ENCODE results near the gene SMCO4.

Gene SMCO4

DNA sequence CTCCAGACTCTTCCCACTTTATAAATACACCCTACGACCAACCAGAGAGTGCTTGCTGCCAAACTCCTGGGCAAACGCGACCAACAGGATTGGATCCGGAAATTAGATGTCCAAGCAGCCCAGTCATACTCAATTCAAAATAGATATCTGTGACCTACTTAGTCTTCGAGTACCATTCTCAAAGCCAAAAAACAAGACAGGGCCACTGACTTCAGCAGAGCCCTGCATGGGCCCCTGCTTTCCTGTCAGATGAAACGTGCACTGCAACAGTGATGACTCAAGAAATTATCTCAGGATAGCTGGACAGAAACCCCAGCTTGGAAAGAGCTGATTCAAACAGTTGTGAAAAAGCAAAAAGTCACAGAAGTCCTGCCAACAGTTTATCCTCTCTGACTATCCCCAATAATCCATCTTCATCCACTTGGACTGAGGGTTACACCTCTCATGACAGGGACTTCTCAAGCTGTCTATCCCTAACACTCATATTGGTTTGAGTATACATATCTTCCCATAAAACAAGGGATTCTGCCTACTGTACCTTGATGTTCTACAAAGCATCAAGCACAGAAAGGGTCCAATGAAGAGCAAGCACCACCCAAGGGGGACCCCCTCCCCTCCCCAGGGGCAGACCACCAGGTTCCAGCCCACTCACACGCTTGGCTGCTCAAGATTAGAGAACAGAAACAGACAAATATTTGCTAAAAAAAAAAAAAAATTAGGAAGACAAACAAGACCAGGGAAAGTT lies 17.4 kb downstream of the SMCO4 start:
- FAIRE-seq (peak; percentile 86), DNase-seq (ENCODE audit: insufficient read length) (no peak)
- TF ChIP-seq POLR2AphosphoS5 (IDR thresholded peaks at IDR 0.05; ENCODE audit: low read depth, low read length) (no peak), TAF1 (IDR thresholded peaks at IDR 0.05; ENCODE audit: borderline replicate concordance, low read depth, low read length) (no peak), POLR2A (IDR thresholded peaks at IDR 0.05; ENCODE audit: low read depth, low read length) (no peak)

DNA sequence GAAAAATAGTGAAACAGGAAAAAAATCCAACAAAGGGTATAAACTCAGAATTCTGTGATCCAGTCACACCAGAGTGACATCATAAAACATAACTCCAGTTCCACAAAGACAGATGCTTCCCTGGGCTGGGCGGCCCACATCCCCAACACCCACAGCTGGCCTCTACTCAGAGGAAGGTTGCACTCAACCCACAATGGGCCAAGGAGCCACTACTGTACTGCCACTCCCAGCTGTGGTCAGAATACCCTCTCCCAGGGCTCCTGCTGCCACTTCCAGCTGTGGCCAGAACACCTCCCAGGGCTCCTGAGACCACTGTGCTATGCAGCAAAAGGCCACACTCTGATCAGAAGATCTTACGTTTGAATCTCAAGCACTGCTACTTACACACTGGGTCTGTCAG lies 18.3 kb downstream of the SMCO4 start:
- TF ChIP-seq POLR2A (IDR thresholded peaks at IDR 0.05; ENCODE audit: low read depth, low read length) (no peak), TAF1 (IDR thresholded peaks at IDR 0.05; ENCODE audit: borderline replicate concordance, low read depth, low read length) (no peak), POLR2AphosphoS5 (IDR thresholded peaks at IDR 0.05; ENCODE audit: low read depth, low read length) (no peak)
- FAIRE-seq: no peak

GRCh38 chr11:93524173-93524536 lies 19.0 kb downstream of the SMCO4 start:
- DNase-seq (ENCODE audit: insufficient read length) (no peak), FAIRE-seq (peak; percentile 88)
- TF ChIP-seq TAF1 (IDR thresholded peaks at IDR 0.05; ENCODE audit: borderline replicate concordance, low read depth, low read length) (no peak), POLR2A (IDR thresholded peaks at IDR 0.05; ENCODE audit: low read depth, low read length) (no peak), POLR2AphosphoS5 (IDR thresholded peaks at IDR 0.05; ENCODE audit: low read depth, low read length) (no peak)

More for the DNA sequence above, 18.3 kb downstream of the SMCO4 start:
- DNase-seq (ENCODE audit: insufficient read length): no peak

DNA sequence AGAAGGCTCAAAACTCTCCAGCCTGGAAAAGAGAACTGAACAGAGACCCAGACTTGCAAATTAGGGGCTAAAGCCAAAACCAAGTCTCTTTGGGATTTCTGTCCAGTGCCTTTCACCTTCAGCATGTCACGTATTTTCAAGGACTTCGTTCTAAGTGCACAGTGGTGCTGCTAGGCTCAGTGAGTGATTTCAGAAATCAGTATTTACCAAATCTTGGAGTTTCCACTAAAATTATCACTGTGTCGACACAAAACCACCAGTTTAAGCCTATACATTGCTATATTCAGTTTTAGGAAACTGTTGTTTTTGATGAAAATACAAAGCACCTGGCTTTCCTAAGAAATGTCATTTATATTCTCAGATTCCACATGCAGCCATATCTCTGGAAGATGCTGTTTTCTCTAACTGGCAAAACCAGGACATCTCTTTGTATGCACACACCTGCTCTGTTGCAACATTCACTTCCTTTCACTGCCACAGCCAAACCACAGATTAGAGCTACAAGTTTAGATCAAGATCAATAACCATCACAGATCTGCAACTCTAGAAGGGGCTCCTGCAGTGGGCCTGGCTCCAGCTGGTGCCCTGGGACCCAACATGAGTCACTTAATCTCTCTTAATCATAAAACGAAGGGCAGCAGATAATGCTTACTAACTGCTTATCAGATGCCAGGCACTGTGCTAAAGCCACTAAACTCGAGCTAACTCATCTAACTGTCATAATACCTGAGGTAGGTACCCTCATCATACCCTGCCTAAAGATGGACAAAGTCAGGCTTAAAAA lies 22.3 kb downstream of the SMCO4 start:
- no peak for TF ChIP-seq POLR2A (IDR thresholded peaks at IDR 0.05; ENCODE audit: low read depth, low read length)
- TF ChIP-seq POLR2AphosphoS5 (IDR thresholded peaks at IDR 0.05; ENCODE audit: low read depth, low read length): no peak
- no peak for TF ChIP-seq TAF1 (IDR thresholded peaks at IDR 0.05; ENCODE audit: borderline replicate concordance, low read depth, low read length)
- FAIRE-seq (peak; percentile 77), DNase-seq (ENCODE audit: insufficient read length) (no peak)

DNA sequence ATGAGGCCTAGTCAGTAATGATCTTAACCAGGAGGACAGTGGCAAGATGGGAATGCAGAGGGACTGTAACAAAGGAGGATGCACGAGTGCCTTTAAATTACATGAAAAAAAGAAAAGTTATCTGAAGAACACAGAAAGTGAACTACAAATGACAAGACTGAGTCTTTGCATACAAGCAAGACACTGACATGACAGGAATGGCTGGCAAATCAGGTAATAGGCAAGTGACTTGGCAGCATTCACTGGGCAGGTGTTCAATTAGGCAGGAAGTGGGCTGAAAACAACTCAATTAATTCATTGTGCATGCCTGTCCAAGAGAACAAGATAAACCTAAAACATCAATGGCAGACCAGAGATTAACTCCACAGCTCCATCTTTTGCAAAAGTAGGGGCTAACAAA lies 24.0 kb downstream of the SMCO4 start:
- TF ChIP-seq POLR2A (IDR thresholded peaks at IDR 0.05; ENCODE audit: low read depth, low read length) (no peak), POLR2AphosphoS5 (IDR thresholded peaks at IDR 0.05; ENCODE audit: low read depth, low read length) (no peak), TAF1 (IDR thresholded peaks at IDR 0.05; ENCODE audit: borderline replicate concordance, low read depth, low read length) (no peak)
- FAIRE-seq (peak; percentile 60), DNase-seq (ENCODE audit: insufficient read length) (no peak)

GRCh38 chr11:93518081-93518480 lies 25.1 kb downstream of the SMCO4 start:
- TF ChIP-seq TAF1 (IDR thresholded peaks at IDR 0.05; ENCODE audit: borderline replicate concordance, low read depth, low read length) (no peak), POLR2A (IDR thresholded peaks at IDR 0.05; ENCODE audit: low read depth, low read length) (no peak), POLR2AphosphoS5 (IDR thresholded peaks at IDR 0.05; ENCODE audit: low read depth, low read length) (no peak)
- FAIRE-seq: no peak

DNA sequence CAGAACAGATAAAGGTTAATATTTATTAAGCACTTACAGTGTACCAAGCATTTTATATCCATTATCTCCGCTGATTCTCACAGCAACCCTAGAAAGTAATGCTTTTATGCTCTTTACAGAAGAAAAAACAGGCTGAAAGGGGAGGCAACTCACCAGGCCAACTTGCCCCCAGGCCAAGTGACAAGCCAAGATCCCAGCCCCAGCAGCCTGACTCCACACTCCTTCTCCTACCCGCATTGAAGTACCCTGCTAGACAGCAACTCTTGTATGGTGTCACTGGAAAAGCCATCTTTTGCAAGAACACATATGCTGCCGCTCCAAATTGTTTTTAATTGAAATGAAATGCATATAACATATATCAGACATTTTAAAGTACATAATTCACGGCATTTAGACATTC lies 25.6 kb downstream of the SMCO4 start:
- FAIRE-seq: no peak
- TF ChIP-seq POLR2AphosphoS5 (IDR thresholded peaks at IDR 0.05; ENCODE audit: low read depth, low read length) (no peak), POLR2A (IDR thresholded peaks at IDR 0.05; ENCODE audit: low read depth, low read length) (no peak), TAF1 (IDR thresholded peaks at IDR 0.05; ENCODE audit: borderline replicate concordance, low read depth, low read length) (no peak)
- DNase-seq (ENCODE audit: insufficient read length): no peak

More at GRCh38 chr11:93518081-93518480, 25.1 kb downstream of the SMCO4 start:
- no peak for DNase-seq (ENCODE audit: insufficient read length)

DNA sequence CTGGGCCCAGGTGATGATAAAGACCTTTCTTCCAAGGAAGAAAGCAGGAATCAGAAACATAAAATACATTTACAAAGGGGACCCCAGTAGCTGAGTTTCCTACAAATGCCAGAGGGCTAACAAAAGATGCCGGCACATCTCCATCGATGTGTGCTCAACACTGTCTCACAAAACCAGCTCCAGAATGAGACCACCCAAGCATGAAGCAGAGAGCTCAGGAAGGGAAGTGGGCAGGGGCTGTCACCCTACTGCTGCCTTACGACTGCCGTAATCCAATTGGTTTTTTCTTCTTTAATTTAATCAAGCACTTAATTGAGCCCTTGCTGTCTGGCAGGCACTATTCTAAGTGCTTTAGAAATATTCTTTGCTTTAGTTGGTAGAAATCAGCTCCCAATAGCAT lies 26.1 kb downstream of the SMCO4 start:
- FAIRE-seq: no peak
- DNase-seq (ENCODE audit: insufficient read length): no peak
- TF ChIP-seq POLR2A (IDR thresholded peaks at IDR 0.05; ENCODE audit: low read depth, low read length): no peak
- no peak for TF ChIP-seq POLR2AphosphoS5 (IDR thresholded peaks at IDR 0.05; ENCODE audit: low read depth, low read length)
- TF ChIP-seq TAF1 (IDR thresholded peaks at IDR 0.05; ENCODE audit: borderline replicate concordance, low read depth, low read length): no peak

- FAIRE-seq (no peak), DNase-seq (ENCODE audit: insufficient read length) (no peak)
- no peak for TF ChIP-seq POLR2AphosphoS5 (IDR thresholded peaks at IDR 0.05; ENCODE audit: low read depth, low read length)
Observed at GRCh38 chr11:93515441-93516025, 27.7 kb downstream of the SMCO4 start.

- no peak for DNase-seq (ENCODE audit: insufficient read length)
- TF ChIP-seq TAF1 (IDR thresholded peaks at IDR 0.05; ENCODE audit: borderline replicate concordance, low read depth, low read length) (no peak), POLR2AphosphoS5 (IDR thresholded peaks at IDR 0.05; ENCODE audit: low read depth, low read length) (no peak), POLR2A (IDR thresholded peaks at IDR 0.05; ENCODE audit: low read depth, low read length) (no peak)
- no peak for FAIRE-seq
Observed at GRCh38 chr11:93514712-93515111, 28.5 kb downstream of the SMCO4 start.

- no peak for FAIRE-seq
- no peak for TF ChIP-seq POLR2AphosphoS5 (IDR thresholded peaks at IDR 0.05; ENCODE audit: low read depth, low read length)
- TF ChIP-seq POLR2A (IDR thresholded peaks at IDR 0.05; ENCODE audit: low read depth, low read length): no peak
- TF ChIP-seq TAF1 (IDR thresholded peaks at IDR 0.05; ENCODE audit: borderline replicate concordance, low read depth, low read length): no peak
- DNase-seq (ENCODE audit: insufficient read length): no peak
Observed at GRCh38 chr11:93513772-93514171, 29.4 kb downstream of the SMCO4 start.
